Activated CD4-positive, alpha-beta T cell treated with anti-CD3 and anti-CD28 coated beads for 4 hours (primary cell): Measurements from ENCODE around the gene NOVA2.
"Not testable (repeated sequence)": the region's sequence is repeated elsewhere in the genome, so short reads cannot be mapped to it uniquely, and the experiment has no call there.

Experiments used
- DNase-seq, 2 donors: peaks; one replicate each; pipeline ENCODE4 v3.0.0-alpha.2; 2020

Gene NOVA2

DNA sequence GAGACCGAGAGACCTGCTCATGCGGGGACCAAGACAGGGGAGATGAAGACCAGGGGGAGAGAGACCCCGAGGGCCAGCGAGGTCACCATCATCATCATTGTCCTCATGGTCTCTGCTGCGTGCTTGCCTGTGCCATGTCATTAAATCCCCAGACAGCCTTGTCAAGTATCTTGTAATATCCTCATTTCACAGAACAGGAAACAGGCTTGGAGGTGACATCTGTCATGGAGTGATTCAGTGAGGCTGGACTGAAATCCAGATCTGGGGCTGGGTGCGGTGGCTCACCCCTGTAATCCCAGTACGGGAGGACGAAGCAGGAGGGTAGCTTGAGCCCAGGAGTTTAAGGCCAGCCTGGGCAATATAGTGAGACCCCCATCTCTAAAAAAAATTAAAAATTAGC lies 53.2 kb downstream of the NOVA2 start:
- no peak for DNase-seq

- DNase-seq = no peak
These were observed 54.0 kb downstream of the NOVA2 start for GRCh38 chr19:45919678-45920077.

- DNase-seq = no peak
These were observed 54.9 kb downstream of the NOVA2 start for GRCh38 chr19:45918721-45919120.

GRCh38 chr19:45917421-45918091 lies 56.1 kb downstream of the NOVA2 start:
- no peak for DNase-seq

GRCh38 chr19:45913874-45914830 lies 59.5 kb downstream of the NOVA2 start, which contains the start of gene NANOS2:
Gene NANOS2, minus strand, starts transcription at chr19:45914778. Its CDS starts 85 bp downstream, at chr19:45914693.
- DNase-seq = no peak

DNA sequence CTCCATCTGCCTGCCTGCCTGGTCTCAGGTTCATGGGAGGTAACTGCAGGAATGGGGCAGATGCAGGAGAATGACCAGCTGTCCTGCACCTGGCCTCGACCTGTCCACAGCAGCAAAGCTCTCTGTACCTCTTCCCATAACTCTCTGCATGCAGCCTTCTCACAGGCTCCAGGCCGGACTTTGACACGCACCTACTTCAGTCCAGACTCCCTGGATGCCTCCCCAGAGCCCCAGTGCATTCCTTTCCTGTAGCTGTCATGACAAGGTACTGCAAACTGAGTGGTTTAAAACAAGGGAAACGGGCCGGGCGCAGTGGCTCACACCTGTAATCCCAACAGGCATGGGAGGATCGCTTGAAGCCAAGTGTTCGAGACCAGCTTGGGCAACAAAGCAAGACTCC lies 62.4 kb downstream of the NOVA2 start:
- DNase-seq = no peak

DNA sequence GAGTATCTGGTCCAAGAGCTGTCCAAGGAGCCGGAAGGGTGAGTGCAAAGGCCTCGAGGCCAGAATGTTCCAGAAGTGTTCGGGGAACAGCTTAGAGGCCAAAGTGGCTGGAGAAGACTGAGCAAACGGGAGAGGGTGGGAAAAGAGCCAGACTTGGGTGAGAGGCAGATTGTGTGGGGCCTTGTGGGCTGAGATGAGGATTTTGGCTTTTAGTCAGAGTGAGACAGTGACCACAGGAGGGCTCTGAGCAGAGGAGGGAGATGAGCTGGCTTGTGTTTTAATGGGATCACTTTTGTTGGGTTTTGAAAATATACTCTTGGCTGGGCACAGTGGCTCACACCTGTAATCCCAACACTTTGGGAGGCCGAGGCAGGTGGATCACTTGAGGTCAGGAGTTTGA lies 64.7 kb downstream of the NOVA2 start:
- no peak for DNase-seq

- DNase-seq = no peak
These were observed 67.4 kb downstream of the NOVA2 start for GRCh38 chr19:45906221-45906620.

- DNase-seq = no peak
These were observed 68.7 kb downstream of the NOVA2 start for GRCh38 chr19:45905011-45905410.

- peak; percentile 98 to 99 for DNase-seq
These were observed 70.7 kb downstream of the NOVA2 start for GRCh38 chr19:45902651-45903625.

- DNase-seq = no peak
These were observed 71.6 kb downstream of the NOVA2 start, which contains the start of gene MYPOP for GRCh38 chr19:45901912-45902650. Gene MYPOP, minus strand, starts transcription at chr19:45902613. Its CDS starts 840 bp downstream, at chr19:45901773.

GRCh38 chr19:45901432-45901911 lies 72.2 kb downstream of the NOVA2 start:
- DNase-seq = no peak

- DNase-seq = no peak
These were observed 72.8 kb downstream of the NOVA2 start for GRCh38 chr19:45900738-45901431.

- no peak for DNase-seq
These were observed 73.6 kb downstream of the NOVA2 start for GRCh38 chr19:45899919-45900589.

GRCh38 chr19:45899253-45899652 lies 74.4 kb downstream of the NOVA2 start:
- DNase-seq = no peak

- DNase-seq = no peak
These were observed 76.3 kb downstream of the NOVA2 start for GRCh38 chr19:45897261-45897812.

DNA sequence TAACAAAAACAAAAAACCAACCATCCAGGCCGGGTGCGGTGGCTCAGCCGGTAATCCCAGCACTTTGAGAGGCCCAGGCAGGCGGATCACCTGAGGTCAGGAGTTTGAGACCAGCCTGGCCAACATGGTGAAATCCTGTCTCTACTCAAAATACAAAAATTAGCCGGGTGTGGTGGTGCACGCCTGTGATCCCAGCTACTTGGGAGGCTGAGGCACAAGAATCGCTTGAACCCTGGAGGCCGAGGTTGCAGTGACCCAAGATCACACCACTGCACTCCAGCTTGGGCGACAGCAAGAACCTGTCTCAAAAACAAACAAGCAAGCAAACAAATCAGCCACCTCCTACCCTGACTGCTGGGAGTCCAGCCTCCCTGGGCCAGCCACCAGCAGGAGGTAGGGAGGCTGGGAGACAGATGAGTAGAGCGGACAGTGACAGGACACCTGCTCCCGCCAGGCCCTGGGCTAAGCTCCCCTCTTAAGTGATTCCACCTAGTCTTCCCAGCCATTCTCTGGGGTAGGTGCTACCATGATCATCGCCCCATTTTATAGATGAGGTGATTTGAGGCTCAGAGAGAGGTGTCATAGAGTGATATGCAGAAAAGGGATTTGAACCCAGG lies 77.6 kb downstream of the NOVA2 start:
- not testable (repeated sequence) for DNase-seq

- no peak for DNase-seq
These were observed 78.1 kb downstream of the NOVA2 start for GRCh38 chr19:45895519-45895972.

DNA sequence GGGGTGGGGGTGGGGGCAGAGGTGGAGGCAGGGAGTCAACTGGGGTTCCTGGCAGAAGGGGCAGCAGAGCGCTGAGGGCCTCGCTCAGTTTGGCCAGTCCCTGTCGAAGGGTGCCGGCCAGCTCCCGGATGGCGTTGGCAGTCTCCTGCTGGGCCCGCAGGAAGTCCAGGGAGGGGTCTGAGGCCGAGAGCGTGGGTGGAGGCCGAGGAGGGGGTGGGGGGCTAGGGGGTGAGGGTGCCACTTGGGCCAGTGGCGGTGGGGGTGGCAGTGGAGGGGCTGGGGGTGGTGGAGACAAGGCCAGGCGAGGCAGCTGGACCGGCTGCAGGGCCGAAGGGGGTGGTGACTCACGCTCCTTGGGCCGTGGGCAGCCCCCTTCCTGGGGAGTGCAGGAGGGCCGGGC lies 82.8 kb downstream of the NOVA2 start:
- no peak for DNase-seq
